Chondrocyte (in vitro differentiated cells): Measurements from ENCODE around the gene SMIM45.

Experiments used
- DNase-seq: peaks from one replicate; pipeline ENCODE4 v3.0.0; 2021; ENCODE audit warnings: mixed read lengths, low spot score
- H3K27ac Mint-ChIP-seq: one replicate; pipeline ENCODE4 v1.8.0; 2021; ENCODE audit warnings: mild to moderate bottlenecking, moderate library complexity, mixed read lengths; ENCODE audit not compliant: unreplicated experiment
- H3K27me3 Mint-ChIP-seq: 2 replicates; pipeline ENCODE4 v1.8.0; 2021; ENCODE audit warnings: low read depth, mixed read lengths
- H3K36me3 Mint-ChIP-seq: 2 replicates; pipeline ENCODE4 v1.8.0; 2021; ENCODE audit warnings: low read depth, mixed read lengths
- H3K4me1 Mint-ChIP-seq: 2 replicates; pipeline ENCODE4 v1.8.0; 2021; ENCODE audit warnings: low read depth, mild to moderate bottlenecking, mixed read lengths
- H3K4me3 Mint-ChIP-seq: one replicate; pipeline ENCODE4 v1.8.0; 2021; ENCODE audit warnings: mild to moderate bottlenecking, moderate library complexity, mixed read lengths; ENCODE audit not compliant: unreplicated experiment
- H3K9me3 Mint-ChIP-seq: 2 replicates; pipeline ENCODE4 v1.8.0; 2021; ENCODE audit warnings: low read depth, mixed read lengths
- TF ChIP-seq, protein P1 (sequence below): fragments of 200-600 bp; sonication (generic); IDR thresholded peaks from 2 replicates; pipeline ENCODE4 v1.5.0; 2021; ENCODE audit warnings: antibody characterized with exemption, mild to moderate bottlenecking, moderate library complexity

Gene SMIM45

DNA sequence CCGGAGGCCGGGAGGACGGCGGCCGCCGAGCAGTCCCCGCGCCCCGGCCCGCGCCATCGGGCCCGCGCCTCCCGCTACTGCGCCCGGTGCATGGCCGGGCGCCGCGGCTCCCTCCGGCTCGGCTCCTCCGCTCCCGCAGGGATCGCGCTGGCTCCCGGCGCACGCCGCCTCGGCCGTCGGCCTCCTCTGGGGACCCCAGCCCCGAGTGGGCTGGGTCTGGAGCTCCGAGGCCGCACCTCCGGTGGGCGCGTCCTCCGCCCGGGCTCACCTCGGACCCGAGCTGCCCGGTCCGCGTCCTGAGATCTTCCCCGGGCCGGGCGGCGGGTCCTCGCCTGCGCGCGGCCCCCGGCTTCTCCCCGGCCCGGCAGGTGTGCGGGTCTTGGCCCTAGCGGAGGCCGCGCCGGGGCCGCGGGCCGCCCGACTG lies 37.3 kb upstream of the SMIM45 start:
- Mint-ChIP-seq H3K27me3 (peaks cover 40% of the 10 kb centered on the region), H3K9me3 (no peaks in the 10 kb centered on the region), H3K36me3 (no peaks in the 10 kb centered on the region), H3K4me1 (peaks cover 10% of the 10 kb centered on the region), H3K4me3 (no peak overlapping the region), H3K27ac (no peak overlapping the region)
- TF ChIP-seq, protein P1, sequence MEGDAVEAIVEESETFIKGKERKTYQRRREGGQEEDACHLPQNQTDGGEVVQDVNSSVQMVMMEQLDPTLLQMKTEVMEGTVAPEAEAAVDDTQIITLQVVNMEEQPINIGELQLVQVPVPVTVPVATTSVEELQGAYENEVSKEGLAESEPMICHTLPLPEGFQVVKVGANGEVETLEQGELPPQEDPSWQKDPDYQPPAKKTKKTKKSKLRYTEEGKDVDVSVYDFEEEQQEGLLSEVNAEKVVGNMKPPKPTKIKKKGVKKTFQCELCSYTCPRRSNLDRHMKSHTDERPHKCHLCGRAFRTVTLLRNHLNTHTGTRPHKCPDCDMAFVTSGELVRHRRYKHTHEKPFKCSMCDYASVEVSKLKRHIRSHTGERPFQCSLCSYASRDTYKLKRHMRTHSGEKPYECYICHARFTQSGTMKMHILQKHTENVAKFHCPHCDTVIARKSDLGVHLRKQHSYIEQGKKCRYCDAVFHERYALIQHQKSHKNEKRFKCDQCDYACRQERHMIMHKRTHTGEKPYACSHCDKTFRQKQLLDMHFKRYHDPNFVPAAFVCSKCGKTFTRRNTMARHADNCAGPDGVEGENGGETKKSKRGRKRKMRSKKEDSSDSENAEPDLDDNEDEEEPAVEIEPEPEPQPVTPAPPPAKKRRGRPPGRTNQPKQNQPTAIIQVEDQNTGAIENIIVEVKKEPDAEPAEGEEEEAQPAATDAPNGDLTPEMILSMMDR: no peak
- DNase-seq: no peak

DNA sequence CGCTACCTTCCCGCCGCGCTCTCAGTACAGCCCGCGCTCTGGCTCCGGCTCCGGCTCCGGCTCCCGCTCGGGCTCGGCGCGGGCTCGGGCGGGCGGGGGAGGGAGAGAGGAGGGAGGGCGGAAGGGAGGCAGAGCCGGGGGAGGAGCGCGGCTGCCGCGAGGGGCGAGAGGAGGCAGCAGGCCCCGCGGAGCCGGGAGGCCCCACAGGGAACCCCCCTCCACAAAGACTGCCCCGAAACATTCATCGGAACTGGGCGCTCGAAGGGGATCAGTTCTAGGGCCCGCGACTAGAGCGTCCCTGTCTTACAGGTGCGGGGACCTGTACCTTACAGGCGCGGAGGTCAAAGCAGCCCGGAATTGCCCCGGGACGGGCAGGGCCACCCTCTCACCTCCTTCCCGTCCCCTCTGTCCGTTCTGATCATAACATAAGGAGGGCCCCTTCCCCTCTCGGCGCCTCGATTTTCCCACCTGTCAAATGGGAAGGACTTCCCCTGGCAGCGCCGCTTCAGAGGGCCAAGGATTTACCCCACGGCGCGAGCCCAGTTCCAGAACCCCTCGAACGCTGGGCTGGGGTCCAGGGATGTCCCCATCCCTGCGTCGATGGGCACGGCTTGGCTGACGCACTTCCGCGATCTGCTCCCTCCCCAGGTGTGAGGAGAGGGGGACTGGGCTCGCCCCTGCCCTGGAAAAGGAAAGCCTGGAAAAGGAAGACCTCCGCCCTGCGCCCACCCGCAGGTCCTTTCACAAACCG lies 36.7 kb upstream of the SMIM45 start, which contains the start of gene SHISA8:
TSS of gene SHISA8 (minus strand) at position 40 of the 751 bp plus-strand sequence. CDS start 407 bp downstream, outside the sequence.
- H3K4me3 Mint-ChIP-seq: no peak within 1 kb of the TSS
- peaks cover 40% of the 10 kb centered on the region for H3K27me3 Mint-ChIP-seq
- H3K36me3 Mint-ChIP-seq: no peaks in the 10 kb centered on the region
- H3K4me1 Mint-ChIP-seq: peaks cover 10% of the 10 kb centered on the region
- no peaks in the 10 kb centered on the region for H3K9me3 Mint-ChIP-seq
- TF ChIP-seq, protein P1: no peak
- no peak for DNase-seq
- H3K27ac Mint-ChIP-seq: no peak within 1 kb of the TSS

DNA sequence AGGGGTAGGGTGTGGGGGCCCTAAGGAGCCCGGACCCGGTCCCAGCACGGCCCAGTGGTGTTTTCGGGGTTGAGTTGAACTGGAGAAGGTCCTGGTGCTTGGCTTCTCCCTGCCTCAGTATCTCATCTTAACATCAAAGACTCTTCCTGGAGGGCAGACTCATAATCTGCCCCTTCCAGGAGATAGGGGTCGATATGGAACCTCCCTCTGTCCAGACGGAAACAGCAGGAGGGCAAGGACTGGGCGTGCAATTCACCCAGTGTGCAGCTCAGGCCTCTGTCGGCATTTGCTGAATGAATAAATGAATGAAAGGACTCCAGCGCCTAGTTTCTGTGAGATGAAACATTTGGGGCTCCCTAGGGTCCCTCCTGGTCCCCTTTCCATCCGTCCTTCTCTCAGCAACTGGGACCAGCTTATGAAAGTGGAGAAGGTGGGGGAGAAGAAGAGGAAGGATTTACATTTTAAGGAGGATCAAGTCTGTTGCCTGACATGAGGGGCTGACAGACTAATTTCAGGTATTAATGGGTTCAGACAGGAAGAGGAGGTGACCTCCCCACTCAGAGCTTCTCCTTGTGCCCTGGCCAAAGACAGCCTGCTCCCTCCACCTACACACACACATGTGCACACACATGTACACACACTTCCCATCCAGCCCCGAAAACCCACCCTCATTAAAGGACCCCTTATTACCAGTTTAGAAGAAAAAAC lies 36.0 kb upstream of the SMIM45 start:
- TF ChIP-seq, protein P1: no peak
- DNase-seq: no peak
- no peaks in the 10 kb centered on the region for H3K9me3 Mint-ChIP-seq
- no peak overlapping the region for H3K27ac Mint-ChIP-seq
- H3K27me3 Mint-ChIP-seq: peaks cover 40% of the 10 kb centered on the region
- no peak overlapping the region for H3K4me3 Mint-ChIP-seq
- peaks cover 10% of the 10 kb centered on the region for H3K4me1 Mint-ChIP-seq
- H3K36me3 Mint-ChIP-seq: no peaks in the 10 kb centered on the region

DNA sequence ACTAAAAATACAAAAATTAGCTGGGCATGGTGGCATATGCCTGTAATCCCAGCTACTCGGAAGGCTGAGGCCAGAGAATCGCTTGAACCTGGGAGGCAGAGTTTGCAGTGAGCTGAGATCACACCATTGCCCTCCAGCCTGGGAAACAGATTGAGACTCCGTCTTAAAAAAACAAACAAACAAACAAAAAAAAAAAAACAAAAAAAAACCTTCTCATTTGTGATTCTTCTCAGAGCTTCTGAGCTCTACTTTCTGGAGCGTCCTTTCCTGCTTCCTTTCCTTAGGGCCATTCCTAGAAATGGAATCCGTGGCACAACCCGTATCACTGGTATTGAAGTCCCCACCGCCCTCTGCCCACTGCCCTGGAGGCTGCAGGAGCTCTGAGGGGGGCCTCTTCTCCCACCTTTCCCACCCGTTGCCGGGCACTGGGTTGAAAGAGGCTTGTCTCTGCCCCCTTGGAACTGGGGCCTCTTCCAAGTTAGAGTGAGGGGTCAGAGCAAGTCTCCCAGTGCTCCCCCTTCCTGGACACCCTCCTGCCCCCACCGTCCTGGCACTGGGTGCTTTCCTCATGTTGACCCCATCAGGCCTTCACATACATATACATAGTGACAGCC lies 35.1 kb upstream of the SMIM45 start:
- peaks cover 8% of the 10 kb centered on the region for H3K4me1 Mint-ChIP-seq

More for the DNA sequence above, 35.1 kb upstream of the SMIM45 start:
- no peak for DNase-seq
- no peak overlapping the region for H3K4me3 Mint-ChIP-seq
- no peaks in the 10 kb centered on the region for H3K36me3 Mint-ChIP-seq
- H3K9me3 Mint-ChIP-seq: no peaks in the 10 kb centered on the region
- H3K27ac Mint-ChIP-seq: no peak overlapping the region
- peaks cover 34% of the 10 kb centered on the region for H3K27me3 Mint-ChIP-seq
- TF ChIP-seq, protein P1: no peak
